Iris pigment epithelial cell (primary cell): ENCODE measurements around the gene LCA5L.
A peak's percentile ranks its signal among the peaks of the same experiment; 100 is the strongest.

Source experiments
- DNase-seq: peaks from one replicate; pipeline ENCODE4 v3.0.0-alpha.2; 2011; ENCODE audit warnings: low read depth

LCA5L gene

DNA sequence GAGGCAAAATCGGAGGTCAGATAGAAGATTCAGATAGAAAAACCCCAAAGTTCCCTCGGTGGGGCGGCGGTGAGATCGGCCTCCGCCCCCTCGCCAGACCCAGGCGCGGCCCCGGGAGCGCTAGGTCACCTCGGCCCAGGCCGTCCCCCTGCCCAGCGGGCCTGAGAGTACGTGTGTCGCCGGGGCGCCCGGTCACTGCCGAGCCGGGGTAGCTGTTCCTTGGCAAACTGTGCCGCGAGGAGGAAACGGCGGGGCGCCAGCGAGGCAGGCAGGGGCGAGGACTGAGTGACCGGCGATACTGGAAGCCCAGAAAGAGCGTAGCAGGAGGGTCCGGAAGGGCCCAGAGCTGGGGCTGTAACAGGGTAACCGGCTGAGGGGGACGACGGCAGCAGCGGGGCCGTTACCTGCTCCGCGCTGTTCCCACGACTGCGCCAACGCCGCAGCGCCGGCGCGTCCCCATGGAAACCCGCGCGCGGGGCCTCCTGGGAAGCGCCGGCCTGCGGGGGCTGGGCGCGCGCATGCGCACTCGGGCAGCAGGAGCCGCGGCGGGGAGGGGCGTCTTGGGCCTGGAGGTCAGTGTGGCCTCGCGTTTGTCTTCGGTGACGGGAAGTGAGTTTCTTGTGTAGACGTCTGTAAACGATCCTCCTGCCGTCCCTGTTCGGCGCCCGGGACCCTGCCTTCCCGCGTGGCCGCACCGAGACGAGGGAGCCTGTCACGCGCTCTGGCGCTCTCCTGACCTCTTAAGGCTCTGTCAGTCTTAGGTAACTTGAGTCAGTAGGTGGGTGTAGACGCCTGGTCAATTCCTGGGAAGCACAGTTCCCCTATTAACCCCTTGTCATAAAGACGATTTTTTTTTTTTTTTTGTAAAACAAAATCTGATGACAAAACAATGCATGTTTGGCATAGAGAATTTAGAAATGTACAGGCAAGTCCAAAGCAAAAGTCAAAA, at the start of gene LCA5L:
LCA5L (minus strand) TSS at position 458 of the 949 bp plus-strand sequence. CDS start 17,285 bp downstream, outside the sequence.
- DNase-seq: peak; percentile 84

- no peak for DNase-seq
These were observed 43.9 kb upstream of the LCA5L start for GRCh38 chr21:39489380-39489924.

DNA sequence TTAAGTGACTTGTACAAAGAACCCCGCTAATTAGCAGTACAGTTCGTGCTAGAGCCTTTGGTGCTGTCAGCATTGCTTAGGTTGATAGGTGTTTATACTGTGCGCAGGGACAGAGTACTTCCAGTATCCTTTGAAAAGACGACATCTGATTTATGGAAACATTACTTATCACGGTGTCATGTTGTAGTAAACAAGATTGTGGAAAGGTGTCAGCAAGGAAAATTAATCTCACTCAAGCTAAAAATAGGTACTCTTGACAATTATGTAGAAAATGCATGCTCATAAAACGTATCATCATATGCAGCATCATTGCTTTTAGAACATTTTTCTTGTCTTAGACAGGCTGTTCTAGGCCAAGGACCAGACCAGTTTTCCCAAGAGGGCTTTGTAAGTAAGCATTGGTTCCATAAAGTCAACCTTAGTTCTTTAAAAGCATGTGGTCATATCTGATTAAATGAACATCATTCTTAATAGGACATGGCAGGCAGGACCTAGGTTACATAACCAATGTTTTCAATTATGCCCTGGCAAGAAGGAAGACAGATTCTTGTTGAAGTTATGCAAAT, 39.2 kb upstream of the LCA5L start:
- DNase-seq: no peak

- peak; percentile 77 for DNase-seq
These were observed 38.3 kb upstream of the LCA5L start for GRCh38 chr21:39483917-39484316.

DNA sequence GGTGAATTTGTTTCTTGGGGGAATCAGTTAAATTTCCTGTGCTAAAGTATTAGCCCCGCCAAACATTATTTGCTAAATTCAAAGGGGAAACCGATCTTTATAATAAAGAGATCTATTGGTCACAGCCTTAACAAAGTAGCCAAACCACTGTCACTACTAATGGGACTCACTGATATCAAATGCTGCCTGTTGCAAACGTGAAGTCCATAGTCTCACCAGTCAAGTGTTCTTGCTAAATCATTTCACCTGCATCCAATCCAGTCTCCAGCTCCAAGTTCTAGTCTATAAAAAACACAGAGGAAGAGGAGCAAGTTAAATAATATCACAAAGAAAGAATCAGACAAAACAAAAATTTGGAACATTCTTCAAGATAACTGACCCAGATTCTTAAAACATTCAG, 36.3 kb upstream of the LCA5L start:
- no peak for DNase-seq

- DNase-seq: no peak
These were observed 34.7 kb upstream of the LCA5L start for GRCh38 chr21:39480271-39480670.

DNA sequence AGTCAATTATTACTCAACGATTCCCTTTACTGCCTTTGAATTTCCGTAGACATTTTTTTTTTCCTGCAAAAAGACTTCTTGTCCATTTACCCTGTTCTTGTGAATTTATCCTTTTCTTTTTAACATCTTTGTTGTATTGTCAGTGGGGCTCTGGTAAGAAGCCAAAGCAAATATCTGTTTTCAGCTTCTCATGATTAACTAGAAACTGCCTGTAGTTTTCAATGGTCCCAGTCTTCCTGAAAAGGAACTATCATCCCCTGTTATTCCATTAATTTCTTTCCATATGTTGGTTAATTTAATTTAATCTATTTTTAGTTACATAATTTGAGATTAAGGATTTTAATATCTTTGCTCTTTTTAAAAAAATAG, 34.2 kb upstream of the LCA5L start:
- DNase-seq: no peak

GRCh38 chr21:39479164-39479813, 33.7 kb upstream of the LCA5L start:
- DNase-seq: no peak

- DNase-seq: peak; percentile 8
These were observed 29.0 kb upstream of the LCA5L start for GRCh38 chr21:39474611-39475010.

DNA sequence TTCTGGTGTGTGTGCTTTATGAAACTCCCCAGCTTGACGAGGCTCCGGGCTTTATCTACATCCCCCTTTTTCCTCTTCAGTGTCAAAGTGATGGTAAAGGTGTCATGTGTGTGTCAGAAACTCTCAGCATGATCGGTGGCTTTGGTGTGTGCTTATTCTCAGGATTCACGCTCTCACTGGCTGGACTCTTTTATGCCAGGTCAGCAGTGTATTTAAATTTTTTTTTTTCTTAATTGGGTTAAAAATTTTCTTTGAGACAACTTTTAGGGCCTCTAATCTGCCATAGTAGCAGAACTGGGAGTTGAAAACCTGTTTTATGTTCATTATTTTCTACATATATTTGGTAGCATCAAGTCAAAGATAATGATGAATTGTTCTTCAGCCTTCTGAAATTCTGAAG, 27.2 kb upstream of the LCA5L start:
- DNase-seq: no peak

DNA sequence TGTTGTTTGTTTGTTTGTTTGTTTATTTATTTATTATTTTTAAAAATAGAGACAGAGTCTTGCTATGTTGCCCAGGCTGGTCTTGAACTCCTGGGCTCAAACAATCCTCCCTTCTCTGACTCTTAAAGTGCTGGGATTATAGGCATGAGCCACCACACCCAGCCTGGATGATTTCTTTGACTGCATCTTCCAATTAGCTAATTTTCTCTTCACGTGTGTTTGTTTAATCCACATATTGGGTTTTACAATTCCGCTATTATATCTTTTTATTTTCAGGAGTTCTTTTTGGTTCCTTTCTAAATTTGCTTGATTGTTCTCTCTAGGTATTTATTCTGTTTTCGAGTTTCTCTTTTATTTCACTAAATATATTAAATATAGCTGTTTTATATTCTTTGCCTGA, 26.0 kb upstream of the LCA5L start:
- DNase-seq: no peak

GRCh38 chr21:39468559-39468958, 23.0 kb upstream of the LCA5L start:
- no peak for DNase-seq

- DNase-seq: no peak
These were observed 22.2 kb upstream of the LCA5L start for GRCh38 chr21:39467746-39468145.

GRCh38 chr21:39466584-39466983, 21.0 kb upstream of the LCA5L start:
- no peak for DNase-seq

DNA sequence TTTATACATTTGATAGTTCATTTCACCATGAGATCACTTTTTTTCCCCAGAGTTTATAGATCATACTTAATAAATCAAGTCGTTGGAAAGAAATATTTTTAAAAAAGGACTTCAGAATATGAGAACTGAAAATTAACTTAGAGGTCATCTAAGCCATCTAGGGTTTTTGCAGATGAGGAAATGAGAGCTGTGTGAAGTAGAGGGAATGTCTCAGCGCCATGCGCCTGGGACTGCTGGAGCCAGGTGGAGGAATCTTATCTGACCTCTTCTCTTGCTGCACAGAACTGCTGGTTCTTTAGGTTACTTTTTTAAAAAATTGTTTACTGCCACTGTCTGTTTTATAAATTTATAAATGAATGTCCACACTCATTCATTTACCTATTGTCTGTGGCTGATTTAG, 17.7 kb upstream of the LCA5L start:
- DNase-seq: no peak

DNA sequence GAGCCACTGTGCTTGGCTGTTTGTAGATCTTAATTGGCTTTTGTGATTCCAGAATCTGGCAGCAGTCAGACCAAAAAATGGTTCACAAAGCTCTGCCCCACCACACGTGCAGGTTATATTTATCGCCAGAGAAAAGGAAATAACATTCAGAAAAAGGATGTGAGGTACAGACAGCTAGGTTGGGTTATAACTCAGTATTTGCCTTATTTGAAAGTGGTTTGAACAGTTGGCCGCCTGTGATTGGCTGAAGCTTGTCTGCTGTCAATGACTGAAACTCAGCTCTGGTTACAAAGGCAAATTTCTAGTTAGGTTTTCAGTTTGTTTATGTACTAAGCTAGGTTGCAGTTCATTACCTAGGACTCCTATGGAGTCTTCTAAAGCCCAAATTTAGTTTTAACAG, 15.8 kb upstream of the LCA5L start:
- DNase-seq: no peak

DNA sequence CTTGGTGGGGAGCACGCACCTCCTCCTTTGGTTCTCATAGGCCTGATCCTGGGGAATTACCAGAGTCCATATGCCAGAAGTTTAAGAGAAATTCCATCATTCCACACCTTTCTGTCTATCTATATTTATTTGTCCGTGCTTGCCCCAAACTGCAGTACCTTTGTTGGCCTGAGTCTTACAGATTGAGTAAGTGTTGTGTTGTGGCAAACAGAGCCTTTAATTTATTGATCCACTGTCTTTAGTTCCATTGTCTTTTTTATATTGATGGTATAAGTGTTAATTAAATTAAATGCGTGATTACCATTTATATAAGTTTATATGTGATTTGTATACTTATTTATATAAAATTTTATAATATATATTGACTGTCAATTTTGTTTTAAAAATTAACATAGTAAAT, 11.1 kb upstream of the LCA5L start:
- peak; percentile 5 for DNase-seq

DNA sequence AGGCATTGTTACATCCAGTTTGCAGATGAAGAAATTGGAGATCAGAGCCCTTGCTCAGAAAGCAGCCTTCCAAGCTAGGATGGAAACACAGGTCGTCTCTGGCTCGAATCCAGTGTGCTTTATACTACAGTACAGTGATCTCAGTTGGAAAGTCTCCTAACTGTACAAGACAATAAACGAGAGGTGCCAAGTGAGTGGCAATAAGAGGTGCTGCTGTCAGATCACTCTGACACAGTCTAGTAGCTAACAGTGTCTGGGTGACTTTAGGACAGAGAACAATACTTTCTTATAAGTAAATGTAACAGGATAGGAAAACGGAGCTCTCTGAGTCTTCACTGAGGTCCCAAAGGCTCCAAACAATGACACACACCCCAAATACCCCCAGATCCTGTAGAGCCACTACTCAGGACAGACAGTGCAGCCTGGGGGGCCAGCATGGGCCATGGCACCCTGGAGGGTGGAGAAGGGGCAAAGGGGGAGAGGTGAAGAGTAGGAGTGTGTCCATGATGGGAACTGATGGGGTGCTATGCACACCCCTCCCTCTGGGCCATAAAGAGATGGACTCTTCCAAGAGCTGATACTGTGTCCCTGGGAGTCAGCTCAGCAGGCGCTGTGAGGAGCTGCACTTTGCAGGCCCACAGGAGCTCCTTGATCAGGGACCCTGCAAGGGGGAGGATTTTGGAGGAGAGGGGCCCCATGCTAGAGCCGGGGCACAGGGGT, 9.5 kb upstream of the LCA5L start:
- no peak for DNase-seq

DNA sequence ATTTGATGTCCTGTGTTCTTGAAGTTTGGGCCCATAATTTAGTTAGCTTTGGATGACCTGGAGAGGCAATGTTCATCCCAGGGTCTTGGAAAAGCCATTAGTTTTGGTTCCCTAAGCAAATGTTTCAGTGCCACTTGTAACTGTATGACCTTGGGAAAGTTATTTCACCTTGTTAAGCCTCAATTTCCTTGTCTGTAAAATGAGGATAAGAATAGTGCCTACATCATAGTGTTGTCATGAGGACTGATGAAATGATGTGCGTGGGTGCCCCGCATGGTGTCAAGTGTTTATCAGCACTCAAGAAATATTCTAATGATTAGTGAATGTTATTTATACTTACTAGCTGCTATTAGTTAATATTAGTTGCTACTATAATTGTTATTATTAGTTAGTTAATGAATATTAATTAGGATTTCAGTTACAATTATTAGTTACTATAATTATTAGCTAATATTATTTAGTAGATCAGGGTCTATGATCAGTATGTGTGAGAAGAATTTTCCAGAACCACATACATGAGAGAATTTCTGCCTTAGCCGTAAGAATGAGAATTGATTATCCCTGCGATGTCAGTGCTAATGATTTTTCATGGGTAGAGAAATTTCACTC, 8.1 kb upstream of the LCA5L start:
- DNase-seq: no peak

- DNase-seq: no peak
These were observed 7.4 kb upstream of the LCA5L start for GRCh38 chr21:39452970-39453342.

DNA sequence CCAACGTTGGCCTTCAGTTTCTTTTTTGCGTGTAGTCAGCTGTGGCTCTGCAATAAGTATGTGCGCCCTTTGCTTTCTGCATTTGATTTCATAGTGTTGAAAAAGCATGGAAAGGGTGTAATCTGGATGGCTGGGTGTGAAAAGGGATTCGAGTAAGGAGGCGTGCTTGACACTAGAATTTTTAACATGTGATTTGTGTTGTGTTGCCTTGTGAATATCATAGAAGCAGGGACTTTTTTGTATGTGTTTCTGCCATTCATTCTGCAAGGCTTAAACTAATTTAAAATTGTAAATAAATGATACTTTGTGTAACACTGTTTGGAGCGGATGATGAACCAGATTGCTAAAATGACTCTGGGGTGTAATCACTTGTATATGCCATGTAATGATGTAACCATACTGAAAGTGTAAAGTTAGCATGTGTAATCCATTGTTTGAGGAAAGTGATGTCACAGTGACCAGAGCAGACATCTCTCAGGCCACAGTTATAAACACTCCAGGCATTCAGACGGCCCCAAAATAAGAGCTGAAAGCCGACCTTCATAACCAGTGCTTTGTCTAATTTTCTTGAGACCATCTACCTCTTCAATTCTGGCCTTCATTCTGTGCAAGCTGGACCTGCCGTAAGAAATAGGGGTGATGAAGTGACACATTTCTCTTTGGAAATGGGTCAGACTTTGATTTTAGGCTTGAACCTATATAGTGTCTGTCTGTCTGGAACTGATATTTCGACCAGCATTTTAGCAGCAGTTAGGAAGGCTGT, 6.8 kb upstream of the LCA5L start:
- peak; percentile 22 for DNase-seq
